ENCODE data around the gene MXRA7.
"Not testable (repeated sequence)": the region's sequence is repeated elsewhere in the genome, so short reads cannot be mapped to it uniquely, and the experiment has no call there.

MXRA7 gene

DNA sequence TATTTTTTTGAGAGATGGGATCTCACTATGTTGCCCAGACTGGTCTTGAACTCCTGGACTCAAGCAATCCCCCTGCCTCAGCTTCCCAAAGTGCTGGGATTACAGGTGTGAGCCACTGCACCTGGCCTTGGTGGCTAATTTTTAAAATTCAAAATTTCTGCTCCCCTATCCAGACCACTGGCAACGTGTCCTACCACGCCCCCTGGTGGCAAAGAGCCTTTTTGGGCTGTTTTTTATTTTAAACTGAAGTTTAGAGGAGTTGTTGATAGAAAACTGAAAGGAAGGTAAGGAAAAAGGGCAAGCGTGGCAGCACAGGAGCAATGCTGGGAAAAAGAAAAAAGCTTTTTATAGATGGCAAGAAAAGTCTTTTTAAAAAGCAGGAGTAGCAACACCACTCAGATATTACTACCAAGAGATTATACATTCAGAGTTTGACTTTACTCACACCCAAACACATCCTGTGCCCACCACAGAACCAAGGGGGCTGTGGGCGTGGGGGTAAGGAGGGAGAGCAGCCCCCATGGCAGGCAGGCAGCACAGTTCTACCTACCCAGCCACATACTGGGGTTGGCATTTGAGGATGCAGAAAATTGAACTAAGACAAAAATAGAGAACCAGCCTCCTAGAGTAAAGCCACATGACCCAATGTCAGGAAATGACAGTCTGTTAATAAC, 4.2 kb upstream of the MXRA7 start:
- DNase-seq = peak; percentile 56

DNA sequence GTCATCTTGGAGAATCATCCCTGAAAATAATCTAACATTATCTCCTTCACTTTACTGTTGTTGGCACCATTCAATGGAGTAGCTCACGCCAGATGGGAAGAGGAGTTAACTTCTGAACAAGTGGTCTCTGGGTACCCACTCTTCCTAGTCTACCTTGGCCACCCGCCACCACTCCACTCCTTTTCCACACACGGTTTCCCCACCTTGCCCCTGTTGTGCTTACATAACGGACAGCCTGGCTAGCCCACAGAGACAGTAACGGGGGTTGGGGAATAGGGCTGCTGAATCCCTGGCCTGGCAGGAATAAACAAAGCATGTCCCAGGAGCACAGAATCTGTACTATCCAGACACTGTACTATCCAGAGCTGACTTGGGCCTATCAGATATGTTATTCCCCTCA, 3.6 kb upstream of the MXRA7 start:
- no peak for DNase-seq

DNA sequence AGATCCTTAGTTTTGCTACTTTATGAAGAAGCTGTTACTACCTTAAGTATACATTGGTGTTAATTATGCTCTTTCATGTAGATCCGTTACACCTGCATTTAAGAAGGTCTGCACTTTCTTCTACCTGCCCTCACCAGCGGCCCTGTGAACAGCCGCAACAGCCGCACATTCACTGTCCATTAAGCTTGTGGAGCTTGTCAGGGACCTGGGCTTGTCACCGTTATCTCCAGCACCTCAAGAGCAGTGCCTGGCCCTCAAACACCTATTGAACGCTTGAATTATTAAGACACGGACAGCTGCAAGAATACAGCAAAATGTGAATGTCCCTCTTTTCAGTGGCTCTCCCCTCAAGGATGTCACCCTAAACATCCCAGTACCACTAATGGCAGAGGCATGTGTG, 3.0 kb upstream of the MXRA7 start:
- DNase-seq = no peak

DNA sequence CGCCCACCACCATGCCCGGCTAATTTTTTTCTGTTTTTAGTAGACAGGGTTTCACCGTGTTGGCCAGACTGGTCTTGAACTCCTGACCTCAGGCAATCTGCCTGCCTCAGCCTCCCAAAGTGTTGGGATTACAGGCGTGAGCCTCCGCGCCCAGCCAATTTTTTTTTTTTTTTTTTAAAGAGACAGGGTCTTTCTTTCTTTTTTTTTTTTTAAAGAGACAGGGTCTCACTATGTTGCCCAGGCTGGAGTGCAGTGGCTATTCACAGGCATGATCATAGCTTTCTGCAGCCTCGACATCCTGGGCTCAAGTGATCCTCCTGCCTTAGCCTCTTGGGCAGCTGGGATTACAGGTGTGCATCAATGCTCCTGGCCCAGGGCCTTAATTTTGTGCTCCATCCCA, 1.6 kb upstream of the MXRA7 start:
- not testable (repeated sequence) for DNase-seq

DNA sequence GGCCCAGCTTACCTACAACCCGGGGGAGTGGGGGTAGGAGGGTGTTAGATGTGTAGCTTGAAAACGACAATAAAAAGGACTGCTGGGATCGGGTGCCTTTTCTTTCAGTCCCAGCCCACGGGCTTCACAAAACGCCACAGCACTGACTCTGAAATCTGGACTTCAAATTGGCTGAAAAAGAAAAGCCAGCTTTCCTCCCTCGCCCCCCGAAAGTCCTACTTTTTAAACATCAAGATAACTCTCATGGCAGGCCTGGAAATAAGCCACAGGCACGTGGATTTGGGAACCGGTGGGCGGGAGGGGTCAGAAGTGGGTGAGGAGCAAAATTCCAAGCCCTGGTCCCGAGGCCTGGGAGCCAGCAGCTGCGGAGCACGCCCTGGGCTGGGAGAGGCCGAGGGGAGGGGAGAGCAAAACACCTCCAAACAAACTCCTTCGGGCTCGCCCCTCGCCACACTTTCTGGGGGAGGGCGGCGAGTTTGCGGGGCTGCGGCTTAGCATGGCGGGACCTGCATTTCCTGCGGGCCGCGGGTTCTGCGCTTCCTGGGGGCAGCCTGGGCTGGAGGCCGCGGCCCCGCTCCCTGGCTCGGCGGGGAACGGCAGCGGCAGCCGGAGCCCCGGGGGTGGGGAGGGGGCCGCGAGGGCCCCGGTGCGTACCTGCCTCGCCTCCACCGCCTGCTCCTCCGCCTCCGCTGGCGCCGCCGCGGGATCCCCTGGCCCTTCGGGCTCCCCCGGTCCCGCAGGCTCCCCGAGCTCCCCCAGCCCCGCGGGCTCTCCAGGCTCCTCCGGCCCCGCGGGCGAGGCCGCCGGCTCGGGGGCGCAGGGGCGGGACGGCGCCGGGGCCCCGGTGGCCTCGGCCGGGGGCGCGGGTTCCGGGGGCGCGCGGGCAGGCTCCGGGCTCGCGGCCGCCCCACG, 558 bp downstream of the MXRA7 start:
- DNase-seq = not testable (repeated sequence)

DNA sequence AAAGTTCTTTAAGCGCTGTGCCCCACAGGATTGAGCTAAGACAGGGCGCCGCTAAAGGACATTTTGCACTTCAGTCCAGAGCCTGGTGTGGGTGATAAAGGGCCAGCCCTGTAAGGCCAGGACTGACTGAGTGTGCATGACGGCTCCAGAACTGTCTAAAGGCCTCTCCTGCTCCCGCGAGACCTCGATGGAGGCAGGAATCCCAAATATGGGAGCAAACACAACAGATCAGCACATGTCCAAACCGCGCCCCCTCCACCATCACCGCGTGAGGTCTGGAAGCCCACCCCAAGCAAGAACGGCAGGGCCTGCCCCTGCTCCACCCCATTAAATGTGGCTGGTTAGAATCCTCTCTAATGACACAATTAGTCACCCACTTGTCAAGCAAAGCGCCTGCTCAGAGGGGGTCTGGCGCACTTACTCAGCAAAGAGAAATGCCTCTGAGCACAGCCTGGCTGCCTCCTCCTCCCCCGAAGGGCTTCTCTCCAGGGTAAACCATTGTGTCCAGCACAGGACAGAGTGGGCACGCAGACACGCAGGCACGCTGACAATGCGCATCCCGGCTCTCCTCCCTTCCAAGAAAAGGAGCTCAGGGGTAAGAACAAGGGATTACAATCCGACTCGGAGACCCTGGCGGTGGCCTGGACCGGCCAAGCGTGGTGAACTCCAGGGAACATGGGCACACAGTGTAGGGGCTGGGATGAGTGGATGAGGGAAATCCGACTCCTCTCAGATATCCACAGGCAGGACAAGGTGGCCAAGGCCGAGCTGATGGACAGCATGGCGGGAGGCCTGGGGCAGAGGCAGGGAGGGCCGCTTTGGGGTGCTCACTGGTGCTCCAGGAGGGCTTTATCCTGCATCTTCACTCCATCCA, 1.5 kb downstream of the MXRA7 start:
- DNase-seq = no peak

DNA sequence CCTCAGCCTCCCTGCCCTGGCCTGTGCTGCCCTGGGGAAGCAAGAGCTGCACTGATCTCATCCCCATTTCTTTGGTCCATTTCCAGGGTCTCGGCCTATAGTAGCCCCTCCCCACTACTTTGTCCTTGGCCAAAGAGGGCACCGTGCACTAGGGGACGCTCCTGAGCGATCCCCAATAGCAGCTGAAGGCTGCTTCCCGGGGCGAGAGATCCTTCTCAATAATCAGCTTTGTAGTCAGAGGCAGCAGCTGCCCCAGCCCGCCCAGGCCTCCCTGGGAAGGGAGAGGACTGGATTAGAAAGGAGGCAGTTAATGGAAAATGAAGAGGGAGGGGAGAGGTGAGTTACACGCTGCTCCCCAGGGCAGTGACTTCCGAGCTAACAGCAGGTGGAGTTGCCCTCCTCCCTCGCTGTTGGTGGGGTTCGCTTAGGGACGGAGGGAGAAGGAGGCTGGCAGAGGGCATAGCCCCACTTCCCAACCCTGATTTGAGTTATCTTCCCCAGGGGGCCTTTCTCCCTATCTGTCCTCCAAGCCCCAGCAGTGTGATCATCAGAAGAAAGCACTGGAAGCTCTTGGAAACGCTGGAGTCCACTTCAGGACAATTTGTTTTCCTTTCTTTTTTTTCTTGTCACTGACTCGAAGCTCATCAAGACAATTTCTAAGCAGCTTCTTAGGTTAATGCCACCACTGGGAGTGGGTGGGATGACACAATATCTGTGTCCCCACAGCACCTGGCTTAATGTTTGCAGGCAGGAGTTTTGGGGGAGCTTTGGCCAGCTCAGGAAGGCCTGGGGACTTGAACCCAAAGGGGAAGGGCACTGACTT, 2.6 kb downstream of the MXRA7 start:
- no peak for DNase-seq

DNA sequence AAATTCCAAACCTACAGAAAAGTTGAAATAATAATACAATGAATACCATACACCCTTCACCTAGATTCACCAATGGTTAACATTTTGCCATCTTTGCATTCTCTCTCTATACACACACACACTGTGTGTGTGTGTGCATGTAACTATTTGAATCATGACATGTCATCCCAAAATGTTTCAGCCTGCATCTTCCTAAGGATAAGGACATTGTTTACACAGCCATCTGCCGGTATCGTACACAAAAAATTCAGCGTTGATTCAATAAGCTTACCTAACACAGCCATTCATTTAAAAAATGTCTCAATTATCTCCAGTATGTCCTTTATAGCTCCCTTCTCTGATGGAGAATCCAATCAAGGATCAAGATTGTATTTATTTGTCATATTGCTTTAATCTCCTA, 3.9 kb downstream of the MXRA7 start:
- DNase-seq = no peak

DNA sequence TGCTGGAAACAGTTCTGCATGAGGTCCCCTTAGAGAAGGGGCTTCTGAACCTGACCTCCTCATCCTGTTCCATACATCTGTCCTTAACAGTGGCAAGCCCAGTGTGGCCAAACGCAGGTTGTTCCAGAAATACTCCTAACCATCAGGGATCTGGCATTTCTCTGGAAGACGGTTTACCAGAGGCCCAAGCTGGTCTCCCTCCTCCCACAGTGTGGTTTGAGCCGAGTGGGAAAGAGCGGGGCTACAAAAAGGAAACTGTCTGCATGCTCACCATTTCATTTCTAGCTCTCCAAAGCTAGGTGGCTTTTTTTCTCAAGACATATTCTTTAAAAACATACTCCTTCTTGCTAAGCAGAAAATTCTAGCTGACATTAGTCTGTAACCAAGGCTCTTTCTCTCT, 6.0 kb downstream of the MXRA7 start:
- DNase-seq = no peak

DNA sequence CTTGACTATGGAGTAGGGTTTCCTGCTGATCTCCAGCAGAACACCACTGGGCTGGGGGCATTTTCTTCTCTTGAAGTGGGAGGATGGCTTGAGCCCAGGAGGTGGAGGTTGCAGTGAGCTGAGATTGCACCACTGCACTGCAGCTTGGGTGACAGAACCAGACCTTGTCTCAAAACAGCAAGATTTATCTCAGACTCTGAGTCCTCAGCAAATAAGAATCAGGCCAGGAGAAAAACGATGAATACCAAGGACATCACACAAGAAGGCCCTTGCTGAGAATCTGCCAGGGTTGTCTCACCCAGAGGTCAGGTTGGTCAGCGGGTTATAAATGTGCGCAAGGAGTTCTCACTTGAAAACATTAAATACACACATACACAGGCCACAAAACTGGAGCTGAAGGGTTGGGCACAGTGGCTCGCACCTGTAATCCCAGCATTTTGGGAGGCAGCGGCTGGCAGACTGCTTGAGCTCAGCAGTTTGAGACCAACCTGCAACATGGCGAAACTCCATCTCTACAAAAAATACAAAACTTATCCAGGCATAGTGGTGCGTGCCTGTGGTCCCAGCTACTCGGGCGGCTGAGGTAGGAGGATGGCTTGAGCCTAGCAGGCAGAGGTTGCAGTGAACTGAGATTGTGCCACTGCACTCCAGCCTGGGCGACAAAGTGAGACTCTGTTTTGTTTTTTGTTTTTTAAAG, 7.7 kb downstream of the MXRA7 start:
- DNase-seq = no peak

DNA sequence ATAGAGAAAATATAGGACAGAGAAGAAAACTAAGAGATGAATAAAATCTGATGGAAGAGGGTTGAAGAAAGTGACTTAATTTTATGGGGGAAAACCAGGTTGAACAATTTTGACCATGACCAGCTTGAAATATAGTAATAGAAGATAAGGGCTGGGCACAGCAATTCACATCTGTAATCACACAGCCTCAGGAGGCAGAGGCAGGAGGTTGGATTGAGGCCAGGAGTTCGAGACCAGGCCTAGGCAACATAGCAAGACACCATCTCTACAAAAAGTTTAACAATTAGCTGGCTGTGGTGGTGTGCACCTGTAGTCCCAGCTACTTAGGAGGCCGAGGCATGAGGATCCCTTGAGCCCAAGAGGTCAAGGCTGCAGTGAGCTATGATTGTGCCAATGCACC, 8.7 kb downstream of the MXRA7 start:
- DNase-seq = no peak

DNA sequence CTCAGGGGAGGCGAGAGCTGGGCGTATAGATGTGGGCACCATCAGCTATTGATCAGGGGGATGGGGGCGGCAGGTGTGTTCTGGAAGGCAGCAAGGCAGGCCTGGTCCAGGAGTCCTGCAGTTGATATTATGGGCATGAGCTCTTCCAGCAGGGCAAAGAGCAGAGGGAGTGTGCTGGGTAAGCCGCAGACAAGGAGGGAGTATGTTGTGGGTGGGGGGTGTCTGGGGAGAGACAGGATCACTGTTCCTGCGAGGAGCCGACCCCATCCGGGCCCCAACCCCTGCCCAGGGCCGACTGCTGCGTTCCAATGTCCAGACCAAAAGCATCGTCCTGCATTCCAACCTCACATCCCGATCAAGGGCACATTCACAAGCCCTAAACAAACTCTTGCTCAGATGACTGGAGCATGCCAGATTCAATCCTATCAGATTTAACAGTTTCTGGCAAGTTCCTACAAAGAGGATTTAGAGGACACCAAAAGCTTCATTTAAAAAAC, 9.2 kb downstream of the MXRA7 start:
- no peak for DNase-seq

DNA sequence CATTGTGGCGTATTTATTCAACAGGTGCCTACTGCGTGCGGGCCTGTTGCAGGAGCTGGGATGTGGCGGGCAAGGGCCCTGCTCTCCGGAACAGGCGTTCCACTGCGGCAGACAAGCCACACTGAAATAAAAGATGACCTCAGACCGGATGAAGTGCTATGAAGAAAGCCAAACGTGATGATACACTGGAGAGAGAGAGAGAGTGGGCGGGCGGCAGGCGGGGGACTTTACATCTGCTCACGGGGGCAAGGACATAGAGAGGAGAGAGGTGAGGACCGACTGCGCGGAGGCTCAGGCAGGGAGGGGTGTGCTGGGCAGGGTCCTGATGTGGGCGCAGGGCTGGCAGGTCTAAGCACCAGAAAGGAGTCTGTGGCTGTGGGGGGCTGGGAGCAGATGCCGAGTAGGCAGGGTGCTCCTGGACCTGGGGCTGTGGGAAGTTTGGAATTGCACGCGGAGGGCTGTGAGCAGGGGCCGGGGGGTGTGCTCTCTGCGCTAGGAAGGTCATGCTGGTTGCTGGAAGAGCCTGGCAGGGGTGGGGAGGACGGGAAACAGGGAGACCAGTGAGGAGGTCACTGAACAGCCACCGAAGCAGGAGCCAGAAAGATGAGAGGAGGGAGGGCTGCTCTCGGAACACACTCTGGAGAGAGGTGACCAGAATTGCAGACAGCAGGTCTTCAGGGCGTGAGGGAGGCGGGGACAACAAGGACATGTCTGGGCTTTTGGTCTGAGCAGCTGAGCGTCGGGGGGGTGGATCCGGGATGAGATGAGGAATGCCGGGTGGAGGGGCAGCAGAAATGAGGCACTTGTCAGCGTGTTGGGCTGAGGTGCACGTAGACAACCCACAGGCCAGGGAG, 9.9 kb downstream of the MXRA7 start:
- DNase-seq = no peak

DNA sequence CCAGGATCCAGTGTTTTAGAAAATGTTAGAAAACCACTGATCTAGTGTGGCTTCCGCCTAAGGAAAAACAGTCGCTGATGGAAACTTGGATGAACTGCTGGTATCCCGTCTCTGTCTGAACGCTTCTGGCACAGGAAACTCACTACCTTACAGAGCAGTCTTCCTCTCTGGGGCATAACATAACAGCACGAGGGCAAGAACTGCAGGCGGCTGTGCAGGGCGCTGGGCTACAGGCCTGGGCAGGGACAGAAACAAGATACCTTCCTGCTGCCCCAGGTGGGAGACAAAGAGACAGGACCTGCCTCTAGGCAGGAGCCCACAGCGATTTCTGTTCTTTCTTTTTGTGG, 10.5 kb downstream of the MXRA7 start:
- no peak for DNase-seq

DNA sequence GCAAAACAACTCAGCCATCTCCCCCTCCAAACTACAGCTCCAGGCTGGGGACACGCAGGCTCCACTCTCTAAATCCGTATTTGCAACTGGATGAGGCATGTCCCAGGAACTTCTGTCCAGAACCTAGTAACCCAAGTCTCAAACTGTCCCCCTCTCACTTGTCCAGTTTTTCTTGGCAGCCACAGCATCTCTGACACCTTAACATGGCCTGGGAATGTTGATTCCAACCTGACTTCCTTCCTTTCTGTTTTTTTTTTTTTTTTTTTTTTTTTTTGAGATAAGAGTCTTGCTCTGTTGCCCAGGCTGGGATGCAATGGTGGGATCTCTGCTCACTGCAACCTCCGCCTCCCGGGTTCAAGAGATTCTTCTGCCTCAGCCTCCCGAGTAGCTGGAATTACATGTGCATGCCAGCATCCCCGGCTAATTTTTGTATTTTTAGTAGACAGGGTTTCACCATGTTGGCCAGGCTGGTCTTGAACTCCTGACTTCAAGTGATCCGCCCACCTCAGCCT, 12.2 kb downstream of the MXRA7 start:
- not testable (repeated sequence) for DNase-seq

DNA sequence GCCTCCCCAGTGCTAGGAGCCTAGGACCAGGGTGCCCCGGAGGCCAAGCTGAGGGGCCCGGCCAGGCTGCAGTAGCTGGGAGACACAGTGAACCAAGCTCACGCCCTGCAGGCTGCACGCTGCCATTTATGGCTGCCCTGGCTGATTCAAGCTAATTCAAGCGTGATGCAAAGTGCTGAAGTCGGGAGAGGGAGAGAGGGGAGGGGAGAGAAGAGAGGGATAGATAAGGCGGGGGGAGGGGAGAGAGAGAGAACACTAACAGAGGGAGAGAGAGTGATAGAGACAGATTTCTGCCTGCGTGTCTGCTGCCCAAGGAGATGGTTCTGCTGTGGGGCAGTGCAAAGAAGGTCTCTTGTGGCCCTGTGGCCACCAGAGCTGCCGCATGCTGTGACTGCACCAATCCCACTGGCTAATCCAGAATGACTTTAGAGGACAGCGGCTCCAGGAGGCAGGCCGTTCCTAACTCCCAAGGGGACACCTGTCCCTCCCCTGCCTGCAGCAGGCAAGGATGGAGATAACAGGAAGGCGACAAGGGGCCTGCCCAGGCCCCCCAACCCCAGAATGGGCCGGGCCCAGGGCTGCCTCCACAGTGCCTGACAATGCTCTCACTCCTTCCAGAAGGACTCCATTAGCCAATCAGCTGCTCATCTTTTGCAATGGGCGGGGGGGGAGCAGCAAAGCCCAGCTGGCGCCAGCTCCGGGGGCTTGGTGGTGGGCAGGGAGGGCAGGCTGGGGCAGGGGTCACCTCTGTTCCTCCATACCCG, 12.9 kb downstream of the MXRA7 start:
- no peak for DNase-seq

DNA sequence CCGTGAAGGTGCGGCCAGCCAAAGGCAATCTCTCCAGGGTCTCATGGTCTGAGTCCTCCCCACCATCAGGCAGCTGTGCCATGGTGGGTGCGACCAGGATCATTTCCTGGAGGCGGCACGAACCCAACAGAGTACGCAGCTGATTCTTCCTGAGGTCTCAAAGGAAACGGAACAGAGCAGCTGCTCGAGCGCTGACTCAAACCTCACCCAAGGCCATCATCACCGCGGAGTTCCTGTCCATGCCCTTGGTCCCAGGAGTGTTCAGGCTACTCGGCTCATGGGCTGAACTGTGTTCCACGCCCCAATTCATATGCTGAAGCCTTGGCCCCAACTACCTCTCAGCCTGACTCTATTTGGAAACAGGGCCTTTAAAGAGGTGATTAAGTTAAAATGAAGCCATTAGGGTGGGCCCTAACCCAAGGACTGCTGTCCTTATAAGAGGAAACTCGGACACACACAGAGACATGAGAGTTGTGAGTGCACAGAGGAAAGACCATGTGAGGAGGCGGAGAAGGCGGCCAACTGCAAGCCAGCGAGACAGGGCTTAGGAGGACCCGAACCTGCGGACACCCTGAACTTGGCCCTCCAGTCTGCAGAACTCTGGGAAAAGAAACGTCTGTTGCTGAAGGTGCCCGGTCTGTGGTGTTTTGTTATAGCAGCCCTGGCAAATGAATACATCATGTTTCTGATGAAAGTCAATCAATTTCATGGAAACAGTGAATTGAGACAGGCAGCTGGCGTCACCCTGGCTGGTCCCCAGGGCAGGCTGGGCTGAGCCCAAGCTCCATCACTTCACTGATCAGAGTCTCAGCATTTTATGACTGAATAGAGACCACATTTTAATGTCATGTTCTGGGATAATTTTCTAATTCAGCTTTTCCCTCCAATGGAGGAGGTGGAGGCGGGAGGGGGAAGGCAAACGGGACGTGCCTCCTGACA, 13.7 kb downstream of the MXRA7 start:
- no peak for DNase-seq

DNA sequence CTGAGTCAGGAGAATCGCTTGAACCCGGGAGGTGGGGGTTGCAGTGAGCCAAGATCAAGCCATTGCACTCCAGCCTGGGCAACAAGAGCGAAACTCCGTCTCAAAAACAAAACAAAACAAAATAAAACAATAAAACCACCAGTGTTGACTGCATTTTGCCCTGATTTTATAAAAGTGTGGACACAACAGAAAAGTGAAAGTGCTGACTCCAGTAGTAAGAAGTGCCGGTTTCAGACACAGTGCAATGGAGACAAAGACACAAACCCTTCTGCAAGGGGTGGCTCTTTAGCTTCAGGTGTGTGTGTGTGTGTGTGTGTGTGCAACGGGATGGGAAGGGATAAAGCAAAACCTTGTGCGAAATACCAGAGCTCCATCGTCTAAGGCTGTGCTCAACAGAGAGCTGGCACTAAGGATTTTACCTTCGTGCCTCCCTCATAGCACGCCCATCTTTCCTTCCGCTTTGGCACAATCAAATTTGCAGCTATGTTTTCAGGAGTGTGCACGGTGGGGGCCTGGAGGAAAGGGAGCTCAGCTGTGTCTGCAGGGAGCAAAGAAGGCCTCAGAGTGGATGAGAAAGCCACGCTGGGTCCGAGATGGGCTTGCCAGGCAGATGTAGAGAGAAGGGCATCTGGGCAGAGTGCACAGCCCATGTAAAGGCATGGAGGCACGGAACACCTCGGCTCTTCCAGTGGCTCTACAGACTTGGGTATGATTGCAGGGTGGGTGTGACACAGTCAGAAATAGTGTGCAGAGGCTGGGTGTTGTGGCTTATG, 15.5 kb downstream of the MXRA7 start:
- DNase-seq = no peak

Data from activated CD4-positive, alpha-beta T cell treated with anti-CD3 and anti-CD28 coated beads for 1 hour (primary cell).